GM19035 (cell line): ENCODE measurements around the gene PAPPA2.

Experiments
- ATAC-seq: cut with Tn5 transposase; IDR thresholded peaks from one replicate; pipeline ENCODE4 v1.9.1; 2021; ENCODE audit not compliant: unreplicated experiment

Gene PAPPA2

GRCh38 chr1:176885341-176885740 is 422.4 kb downstream of the PAPPA2 start:
- no peak for ATAC-seq

GRCh38 chr1:176885751-176886150 is 422.8 kb downstream of the PAPPA2 start:
- ATAC-seq: no peak

DNA sequence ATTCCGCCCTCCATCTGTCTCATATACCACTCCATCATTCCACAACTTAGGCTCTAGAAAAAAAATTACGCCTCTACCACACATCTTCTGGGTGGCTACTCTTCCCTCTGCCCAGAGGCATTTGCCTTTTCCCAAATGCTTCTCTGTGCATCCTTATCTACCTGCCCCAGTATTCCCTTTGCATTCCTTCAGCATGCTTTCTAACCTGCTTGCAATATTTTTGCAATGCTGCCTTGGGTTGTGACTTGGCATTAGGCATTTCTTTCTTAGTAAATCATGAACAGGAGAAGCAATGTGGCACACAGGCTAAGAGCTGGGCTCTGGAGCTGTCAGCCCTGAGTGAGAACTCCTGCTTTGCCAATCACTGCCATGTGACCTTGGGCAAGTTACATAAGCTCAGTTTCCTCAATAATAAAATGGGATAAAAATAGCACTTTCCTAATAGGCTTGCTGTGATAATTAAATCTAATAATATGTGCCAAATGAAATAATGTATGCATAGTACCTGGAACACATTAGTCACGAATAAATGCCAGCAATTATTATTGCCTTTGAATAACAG is 425.6 kb downstream of the PAPPA2 start:
- ATAC-seq: no peak

GRCh38 chr1:176893625-176894352 is 430.8 kb downstream of the PAPPA2 start:
- ATAC-seq: no peak

DNA sequence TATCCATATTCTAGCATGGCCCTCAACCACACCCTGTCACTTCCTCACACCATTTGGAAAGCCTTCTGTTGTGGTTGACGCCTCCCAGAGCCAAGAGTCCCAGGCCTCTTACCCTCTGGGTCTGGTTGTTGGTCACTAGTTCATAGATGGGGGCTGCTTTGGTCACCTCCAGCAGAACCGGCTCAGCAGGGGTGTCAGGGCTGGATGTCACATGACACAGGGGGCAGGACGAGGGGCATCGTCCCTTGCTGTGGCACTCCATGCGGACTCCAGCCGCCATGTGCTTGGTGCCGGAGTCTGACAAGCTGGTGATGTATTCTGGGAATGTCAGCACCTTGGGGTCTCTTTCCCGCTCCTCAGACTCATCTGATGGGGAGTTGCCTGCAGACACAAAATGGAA is 431.5 kb downstream of the PAPPA2 start:
- ATAC-seq: no peak
